H9 (cell line): ENCODE measurements around the gene CNOT4. TPM values are rescaled to one million over a fixed set of nuclear protein-coding genes. Genes with fewer than 3 reads are reported as not detected.

Experiments
- DNase-seq: peaks from one replicate; pipeline ENCODE4 v3.0.0-alpha.2; 2017
- H2AFZ ChIP-seq: one replicate; pipeline ENCODE4 v1.6.1; 2013; ENCODE audit warnings: mild to moderate bottlenecking, low read length, control low read depth, moderate library complexity
- H2AK5ac ChIP-seq: 2 replicates; pipeline ENCODE4 v1.6.1; 2013; ENCODE audit warnings: low read length, control low read depth, mixed read lengths; ENCODE audit not compliant: insufficient read length
- H2BK120ac ChIP-seq: one replicate; pipeline ENCODE4 v1.6.1; 2013; ENCODE audit warnings: low read depth, mild to moderate bottlenecking, low read length, control low read depth, inconsistent platforms; ENCODE audit not compliant: poor library complexity, severe bottlenecking
- H2BK12ac ChIP-seq: 2 replicates; pipeline ENCODE4 v1.6.1; 2013; ENCODE audit warnings: low read length, control low read depth, mixed read lengths, low read depth; ENCODE audit not compliant: insufficient read length
- H2BK15ac ChIP-seq: 2 replicates; pipeline ENCODE4 v1.6.1; 2013; ENCODE audit warnings: low read depth, low read length, control low read depth
- H2BK20ac ChIP-seq: one replicate; pipeline ENCODE4 v1.6.1; 2013; ENCODE audit warnings: low read depth, mild to moderate bottlenecking, low read length, control low read depth, inconsistent platforms; ENCODE audit not compliant: poor library complexity, severe bottlenecking
- H2BK5ac ChIP-seq: 2 replicates; pipeline ENCODE4 v1.6.1; 2013; ENCODE audit warnings: low read length, control low read depth, mixed read lengths; ENCODE audit not compliant: insufficient read length
- H3K14ac ChIP-seq: 2 replicates; pipeline ENCODE4 v1.6.1; 2013; ENCODE audit warnings: low read length, control low read depth; ENCODE audit not compliant: insufficient read depth
- H3K18ac ChIP-seq: 2 replicates; pipeline ENCODE4 v1.6.1; 2013; ENCODE audit warnings: low read depth, mild to moderate bottlenecking, mixed read lengths, low read length, control low read depth; ENCODE audit not compliant: insufficient read length
- H3K23ac ChIP-seq: 2 replicates; pipeline ENCODE4 v1.6.1; 2013; ENCODE audit warnings: low read length, control low read depth, mixed read lengths, low read depth; ENCODE audit not compliant: insufficient read length
- H3K23me2 ChIP-seq: 2 replicates; pipeline ENCODE4 v1.6.1; 2013; ENCODE audit warnings: low read depth, mild to moderate bottlenecking, mixed read lengths, low read length, control low read depth; ENCODE audit not compliant: insufficient read length, poor library complexity, severe bottlenecking
- H3K27ac ChIP-seq: 2 replicates; pipeline ENCODE4 v1.5.1; 2013; ENCODE audit warnings: low read length, control low read depth, mixed read lengths, low read depth; ENCODE audit not compliant: insufficient read length
- H3K27me3 ChIP-seq: 2 replicates; pipeline ENCODE4 v1.6.1; 2013; ENCODE audit warnings: low read length, control low read depth, inconsistent platforms; ENCODE audit not compliant: insufficient read depth
- H3K4ac ChIP-seq: 2 replicates; pipeline ENCODE4 v1.6.1; 2013; ENCODE audit warnings: low read depth, mild to moderate bottlenecking, control low read depth, inconsistent platforms, low read length, moderate library complexity
- H3K4me1 ChIP-seq: 2 replicates; pipeline ENCODE4 v1.6.1; 2013; ENCODE audit warnings: low read length, control low read depth, inconsistent platforms; ENCODE audit not compliant: insufficient read depth
- H3K4me2 ChIP-seq: 2 replicates; pipeline ENCODE4 v1.6.1; 2013; ENCODE audit warnings: low read length, control low read depth, mixed read lengths; ENCODE audit not compliant: insufficient read length, insufficient read depth
- H3K56ac ChIP-seq: 2 replicates; pipeline ENCODE4 v1.6.1; 2013; ENCODE audit warnings: low read depth, mild to moderate bottlenecking, mixed read lengths, low read length, control low read depth; ENCODE audit not compliant: insufficient read length
- H3K79me1 ChIP-seq: 2 replicates; pipeline ENCODE4 v1.6.1; 2013; ENCODE audit warnings: low read depth, mild to moderate bottlenecking, moderate library complexity, low read length, control low read depth, inconsistent platforms; ENCODE audit not compliant: insufficient read depth, poor library complexity, severe bottlenecking
- H3K79me2 ChIP-seq: 2 replicates; pipeline ENCODE4 v1.6.1; 2013; ENCODE audit warnings: low read length, control low read depth, inconsistent platforms; ENCODE audit not compliant: insufficient read depth
- H3K9ac ChIP-seq: 2 replicates; pipeline ENCODE4 v1.6.1; 2013; ENCODE audit warnings: low read length, control low read depth, mixed read lengths; ENCODE audit not compliant: insufficient read length; ENCODE audit errors: extremely low read depth
- H3K9me3 ChIP-seq: one replicate; pipeline ENCODE4 v1.6.1; 2013; ENCODE audit warnings: low read depth, low read length, inconsistent platforms; ENCODE audit not compliant: control insufficient read depth
- H3T11ph ChIP-seq: one replicate; pipeline ENCODE4 v1.6.1; 2013; ENCODE audit warnings: mild to moderate bottlenecking, low read length, control low read depth, inconsistent platforms
- H4K20me1 ChIP-seq: one replicate; pipeline ENCODE4 v1.6.1; 2013; ENCODE audit not compliant: control insufficient read depth, insufficient read length, insufficient read depth
- H4K5ac ChIP-seq: 2 replicates; pipeline ENCODE4 v1.6.1; 2013; ENCODE audit warnings: low read depth, mild to moderate bottlenecking, mixed read lengths, low read length, control low read depth; ENCODE audit not compliant: insufficient read length
- H4K8ac ChIP-seq: replicated peaks from 2 replicates; pipeline ENCODE4 v1.6.1; 2013; ENCODE audit warnings: low read length, control low read depth, mixed read lengths, low read depth; ENCODE audit not compliant: insufficient read length
- H4K91ac ChIP-seq: 2 replicates; pipeline ENCODE4 v1.6.1; 2013; ENCODE audit warnings: low read depth, mild to moderate bottlenecking, moderate library complexity, mixed read lengths, low read length, control low read depth; ENCODE audit not compliant: insufficient read length
- H3K27ac Mint-ChIP-seq, 3 experiments: 2 replicates in 2 of 3; 3 replicates in 1 of 3; pipeline ENCODE4 v1.8.0; 2020 to 2021; ENCODE audit warnings: mixed read lengths in 3 of 3, mild to moderate bottlenecking in 1 of 3, moderate library complexity in 1 of 3
- H3K27me3 Mint-ChIP-seq: 2 replicates; pipeline ENCODE4 v1.8.0; 2021; ENCODE audit warnings: low read depth, mild to moderate bottlenecking, moderate library complexity, mixed read lengths
- H3K36me3 Mint-ChIP-seq, 3 experiments: 2 replicates in 2 of 3; 3 replicates in 1 of 3; pipeline ENCODE4 v1.8.0; 2020 to 2021; ENCODE audit warnings: low read depth in 3 of 3, mixed read lengths in 3 of 3; ENCODE audit not compliant: insufficient read depth in 1 of 3
- H3K4me1 Mint-ChIP-seq, 2 experiments: 2 replicates each; pipeline ENCODE4 v1.8.0; 2020; ENCODE audit warnings: mixed read lengths in 2 of 2
- H3K4me3 Mint-ChIP-seq, 2 experiments: 2 replicates in 1 of 2; 3 replicates in 1 of 2; pipeline ENCODE4 v1.8.0; 2020 to 2021; ENCODE audit warnings: mild to moderate bottlenecking in 2 of 2, mixed read lengths in 2 of 2, moderate library complexity in 1 of 2
- H3K9me3 Mint-ChIP-seq, 2 experiments: 2 replicates in 1 of 2; 3 replicates in 1 of 2; pipeline ENCODE4 v1.8.0; 2020; ENCODE audit warnings: mild to moderate bottlenecking in 2 of 2, mixed read lengths in 2 of 2, moderate library complexity in 1 of 2
- WGBS: extraction: QIAGEN DNeasy Blood & Tissue Kit; methylation state at CpG from one replicate; pipeline ENCODE4 v1.1.7; 2013; ENCODE audit warnings: missing lambda C conversion rate, low lambda C conversion rate, mixed read lengths; ENCODE audit not compliant: insufficient read length; ENCODE audit errors: extremely low coverage; 5-methylcytosine and 5-hydroxymethylcytosine counted together
- total RNA-seq: library from RNA; stranded (reverse); gene quantifications from 2 replicates; pipeline ENCODE4 v1.2.1, GENCODE V29; 2021
- TF ChIP-seq, protein P1 (sequence below): fragments of 200-600 bp; sonication (generic); conservative IDR thresholded peaks from 3 replicates; pipeline ENCODE4 v1.8.0; 2021; ENCODE audit warnings: antibody characterized with exemption, mild to moderate bottlenecking

The CNOT4 gene
- total RNA-seq, 1 experiment from 2014 or later = 27.4 TPM

GRCh38 chr7:135333200-135333599 is 176.7 kb downstream of the CNOT4 start:
- WGBS = no CpG with 5 or more reads among the region's 1 CpG
- no peak overlapping the region for H2BK12ac ChIP-seq
- no peak overlapping the region for H2AFZ ChIP-seq
- H4K5ac ChIP-seq = no peak overlapping the region
- no peaks in the 10 kb centered on the region for H4K20me1 ChIP-seq
- Mint-ChIP-seq H3K9me3 (peaks cover 3 to 4% of the 10 kb centered on the region in 2 experiments; a peak in 4 of 5 replicates), H3K27ac (no peak overlapping the region), H3K27me3 (peaks cover 4% of the 10 kb centered on the region), H3K36me3 (no peaks in the 10 kb centered on the region), H3K4me1 (peaks cover 5 to 6% of the 10 kb centered on the region in 2 experiments), H3K4me3 (no peak overlapping the region)
- no peak overlapping the region for H4K91ac ChIP-seq
- no peak for DNase-seq
- TF ChIP-seq, protein P1, sequence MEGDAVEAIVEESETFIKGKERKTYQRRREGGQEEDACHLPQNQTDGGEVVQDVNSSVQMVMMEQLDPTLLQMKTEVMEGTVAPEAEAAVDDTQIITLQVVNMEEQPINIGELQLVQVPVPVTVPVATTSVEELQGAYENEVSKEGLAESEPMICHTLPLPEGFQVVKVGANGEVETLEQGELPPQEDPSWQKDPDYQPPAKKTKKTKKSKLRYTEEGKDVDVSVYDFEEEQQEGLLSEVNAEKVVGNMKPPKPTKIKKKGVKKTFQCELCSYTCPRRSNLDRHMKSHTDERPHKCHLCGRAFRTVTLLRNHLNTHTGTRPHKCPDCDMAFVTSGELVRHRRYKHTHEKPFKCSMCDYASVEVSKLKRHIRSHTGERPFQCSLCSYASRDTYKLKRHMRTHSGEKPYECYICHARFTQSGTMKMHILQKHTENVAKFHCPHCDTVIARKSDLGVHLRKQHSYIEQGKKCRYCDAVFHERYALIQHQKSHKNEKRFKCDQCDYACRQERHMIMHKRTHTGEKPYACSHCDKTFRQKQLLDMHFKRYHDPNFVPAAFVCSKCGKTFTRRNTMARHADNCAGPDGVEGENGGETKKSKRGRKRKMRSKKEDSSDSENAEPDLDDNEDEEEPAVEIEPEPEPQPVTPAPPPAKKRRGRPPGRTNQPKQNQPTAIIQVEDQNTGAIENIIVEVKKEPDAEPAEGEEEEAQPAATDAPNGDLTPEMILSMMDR = no peak
- no peak overlapping the region for H2AK5ac ChIP-seq
- H3K9ac ChIP-seq = no peak overlapping the region
- no peak overlapping the region for H3K4me2 ChIP-seq
- H3K23ac ChIP-seq = no peak overlapping the region
- no peaks in the 10 kb centered on the region for H3K23me2 ChIP-seq
- H3T11ph ChIP-seq = no peak overlapping the region
- no peaks in the 10 kb centered on the region for H3K79me2 ChIP-seq
- no peak overlapping the region for H2BK20ac ChIP-seq
- no peak overlapping the region for H2BK5ac ChIP-seq
- no peaks in the 10 kb centered on the region for H3K79me1 ChIP-seq
- no peak overlapping the region for H3K18ac ChIP-seq
- no peak overlapping the region for H3K4ac ChIP-seq
- H2BK15ac ChIP-seq = no peak overlapping the region
- no peaks in the 10 kb centered on the region for H3K27me3 ChIP-seq
- H4K8ac ChIP-seq = no peak overlapping the region
- no peak overlapping the region for H3K14ac ChIP-seq
- no peak overlapping the region for H2BK120ac ChIP-seq
- no peaks in the 10 kb centered on the region; the same call in 1 of the 2 replicates for H3K4me1 ChIP-seq
- H3K27ac ChIP-seq = no peak overlapping the region
- H3K9me3 ChIP-seq = no peaks in the 10 kb centered on the region
- H3K56ac ChIP-seq = no peak overlapping the region
